OCI-LY1 (cell line): Measurements from ENCODE around the gene CELF4.

Source experiments
- H2AFZ ChIP-seq: fragments of 200-600 bp; sonication (generic), shearing (Covaris generic); 2 replicates; pipeline ENCODE4 v1.6.0; 2014; ENCODE audit warnings: antibody characterized with exemption, mild to moderate bottlenecking, low read length
- H3F3A ChIP-seq: fragments of 200-600 bp; sonication (generic), shearing (Covaris generic); 2 replicates; pipeline ENCODE4 v1.6.0; 2014; ENCODE audit warnings: mild to moderate bottlenecking, antibody characterized with exemption, low read length, moderate library complexity; ENCODE audit not compliant: insufficient read depth
- H3K27ac ChIP-seq: fragments of 200-600 bp; sonication (generic); 2 replicates; pipeline ENCODE4 v1.5.1; 2014; ENCODE audit warnings: low read length, mixed run types, mild to moderate bottlenecking, low read depth; ENCODE audit not compliant: poor library complexity, severe bottlenecking
- H3K27me3 ChIP-seq: fragments of 200-600 bp; sonication (generic); 2 replicates; pipeline ENCODE4 v1.6.0; 2014; ENCODE audit warnings: antibody characterized with exemption, mild to moderate bottlenecking, low read length, moderate library complexity; ENCODE audit not compliant: insufficient read depth
- H3K36me3 ChIP-seq: fragments of 200-600 bp; sonication (generic); 2 replicates; pipeline ENCODE4 v1.6.1; 2014; ENCODE audit warnings: mild to moderate bottlenecking, antibody characterized with exemption, low read length, moderate library complexity, mixed read lengths; ENCODE audit not compliant: insufficient read depth
- H3K4me1 ChIP-seq: fragments of 200-600 bp; sonication (generic); 2 replicates; pipeline ENCODE4 v1.5.1; 2014; ENCODE audit warnings: mild to moderate bottlenecking, low read length, moderate library complexity; ENCODE audit not compliant: insufficient read depth, severe bottlenecking
- H3K4me2 ChIP-seq: fragments of 200-600 bp; sonication (generic), shearing (Covaris generic); 2 replicates; pipeline ENCODE4 v1.6.1; 2014; ENCODE audit warnings: low read length
- H3K4me3 ChIP-seq: fragments of 200-600 bp; sonication (generic); 2 replicates; pipeline ENCODE4 v1.5.1; 2014; ENCODE audit warnings: low read length, low read depth, mild to moderate bottlenecking, mixed read lengths; ENCODE audit not compliant: poor library complexity, severe bottlenecking
- H3K79me2 ChIP-seq: fragments of 200-600 bp; shearing (Covaris generic); 2 replicates; pipeline ENCODE4 v1.6.1; 2016; ENCODE audit warnings: mixed run types, low read length, mixed read lengths; ENCODE audit not compliant: insufficient read depth
- H3K9ac ChIP-seq: fragments of 200-600 bp; sonication (generic), shearing (Covaris generic); 2 replicates; pipeline ENCODE4 v1.6.1; 2014; ENCODE audit warnings: mild to moderate bottlenecking, low read length, mixed read lengths
- H3K9me2 ChIP-seq: fragments of 200-600 bp; sonication (generic), shearing (Covaris generic); 2 replicates; pipeline ENCODE4 v1.6.1; 2014; ENCODE audit warnings: low read depth, mild to moderate bottlenecking, low read length, mixed read lengths
- H3K9me3 ChIP-seq: fragments of 200-600 bp; shearing (Covaris generic); 2 replicates; pipeline ENCODE4 v1.6.1; 2014; ENCODE audit warnings: low read length, mixed read lengths
- H4K20me1 ChIP-seq: fragments of 200-600 bp; sonication (generic), shearing (Covaris generic); 2 replicates; pipeline ENCODE4 v1.6.0; 2016; ENCODE audit warnings: mild to moderate bottlenecking, low read length; ENCODE audit not compliant: insufficient read depth
- CTCF ChIP-seq: fragments of 200-600 bp; sonication (generic), shearing (Covaris generic); IDR thresholded peaks from 2 replicates; pipeline ENCODE4 v1.5.1; 2017; ENCODE audit warnings: mild to moderate bottlenecking, antibody characterized with exemption, low read length, moderate library complexity, mixed read lengths
- EZH2 ChIP-seq: fragments of 200-600 bp; sonication (generic), shearing (Covaris generic); IDR thresholded peaks from 2 replicates; pipeline ENCODE4 v1.8.0; 2017; ENCODE audit warnings: borderline replicate concordance, mixed run types, mild to moderate bottlenecking, antibody characterized with exemption, low read length, moderate library complexity, mixed read lengths

The CELF4 gene

GRCh38 chr18:37525262-37525585 is 40.4 kb downstream of the CELF4 start:
- H3K27me3 ChIP-seq = peaks cover 4% of the 10 kb centered on the region; the same call in 1 of the 2 replicates
- H3K4me2 ChIP-seq = no peak overlapping the region
- H2AFZ ChIP-seq = no peak overlapping the region
- no peaks in the 10 kb centered on the region for H3K9me2 ChIP-seq
- no peaks in the 10 kb centered on the region for H3K4me1 ChIP-seq
- no peaks in the 10 kb centered on the region for H3K9me3 ChIP-seq
- no peak overlapping the region for H3K4me3 ChIP-seq
- H3K27ac ChIP-seq = no peak overlapping the region
- H4K20me1 ChIP-seq = no peaks in the 10 kb centered on the region
- TF ChIP-seq CTCF (no peak), EZH2 (no peak)
- H3K9ac ChIP-seq = no peak overlapping the region
- H3K79me2 ChIP-seq = no peaks in the 10 kb centered on the region
- no peaks in the 10 kb centered on the region for H3K36me3 ChIP-seq
- H3F3A ChIP-seq = no peaks in the 10 kb centered on the region

- Histone ChIP-seq H3K9me2 (no peaks in the 10 kb centered on the region), H3K9ac (no peak overlapping the region), H3K36me3 (no peaks in the 10 kb centered on the region), H3K4me1 (no peaks in the 10 kb centered on the region), H3K9me3 (no peaks in the 10 kb centered on the region), H3K79me2 (no peaks in the 10 kb centered on the region), H3K27me3 (peaks cover 4% of the 10 kb centered on the region; the same call in 1 of the 2 replicates), H3K4me2 (no peak overlapping the region), H3F3A (no peaks in the 10 kb centered on the region), H4K20me1 (no peaks in the 10 kb centered on the region), H3K4me3 (no peak overlapping the region), H3K27ac (no peak overlapping the region), H2AFZ (no peak overlapping the region)
- TF ChIP-seq CTCF = no peak
Observed at GRCh38 chr18:37524498-37525261, 40.9 kb downstream of the CELF4 start.

GRCh38 chr18:37524139-37524497 is 41.5 kb downstream of the CELF4 start:
- H3K27me3 ChIP-seq = peaks cover 4% of the 10 kb centered on the region
- no peak overlapping the region for H3K9ac ChIP-seq
- H3K36me3 ChIP-seq = no peaks in the 10 kb centered on the region
- no peaks in the 10 kb centered on the region for H3K9me3 ChIP-seq
- no peak overlapping the region for H2AFZ ChIP-seq
- no peaks in the 10 kb centered on the region for H3K79me2 ChIP-seq
- H3K4me2 ChIP-seq = no peak overlapping the region
- H4K20me1 ChIP-seq = no peaks in the 10 kb centered on the region
- TF ChIP-seq EZH2 (no peak), CTCF (no peak)
- no peak overlapping the region for H3K27ac ChIP-seq
- H3K9me2 ChIP-seq = no peaks in the 10 kb centered on the region
- H3F3A ChIP-seq = no peaks in the 10 kb centered on the region
- H3K4me3 ChIP-seq = no peak overlapping the region
- no peaks in the 10 kb centered on the region for H3K4me1 ChIP-seq
